SK-N-SH (cell line): ENCODE measurements around the gene EDN1. TPM values are rescaled to one million over a fixed set of nuclear protein-coding genes. Genes with fewer than 3 reads are reported as not detected.

Experiments used
- CTCF ChIA-PET: fragments of 300-600, 350-600 bp; formaldehyde crosslinking; extraction: SDS; loops from one replicate; lab custom pipeline; 2021; lab: Yijun Ruan, JAX
- POLR2A ChIA-PET: fragments of 350-600 bp; sonication (Branson Sonifier 250); formaldehyde crosslinking; extraction: SDS; loops from one replicate; lab custom pipeline; 2020; ENCODE audit warnings: antibody characterized with exemption, inconsistent platforms; lab: Yijun Ruan, JAX
- DNase-seq: peaks from one replicate; pipeline ENCODE4 v3.0.0; 2012
- H2AFZ ChIP-seq: fragments of 200-600 bp; sonication (generic); 2 replicates; pipeline ENCODE4 v1.8.1; 2016; ENCODE audit warnings: antibody characterized with exemption, mild to moderate bottlenecking, low read depth
- H3F3A ChIP-seq: fragments of 200-600 bp; sonication (generic); replicated peaks from 2 replicates; pipeline ENCODE3; 2016; ENCODE audit warnings: antibody characterized with exemption, mild to moderate bottlenecking; ENCODE audit not compliant: insufficient read depth
- H3K27ac ChIP-seq, 2 experiments: fragments of 200-500 bp in 1 of 2; fragments of 200-600 bp in 1 of 2; sonication (Bioruptor generic) in 1 of 2; sonication (generic), shearing (Covaris generic) in 1 of 2; 2 replicates each; pipeline versions ENCODE4 v1.5.1 to v1.6.1; 2014 to 2016; ENCODE audit warnings: low read depth in 2 of 2, inconsistent platforms in 1 of 2, low read length in 1 of 2, mild to moderate bottlenecking in 1 of 2, mixed read lengths in 1 of 2
- H3K27me3 ChIP-seq: fragments of 200-600 bp; sonication (generic), shearing (Covaris generic); 2 replicates; pipeline ENCODE4 v1.6.1; 2016; ENCODE audit warnings: mixed run types; ENCODE audit not compliant: insufficient read depth
- H3K36me3 ChIP-seq, 2 experiments: fragments of 200-500 bp in 1 of 2; fragments of 200-600 bp in 1 of 2; sonication (Bioruptor generic) in 1 of 2; sonication (generic) in 1 of 2; replicated peaks in 1 of 2; 2 replicates each; pipeline versions ENCODE3 to v1.5.1; 2014 to 2016; ENCODE audit warnings: low read length in 1 of 2, mild to moderate bottlenecking in 1 of 2; ENCODE audit not compliant: insufficient read depth in 2 of 2, control insufficient read depth in 1 of 2
- H3K4me1 ChIP-seq, 2 experiments: fragments of 200-500 bp in 1 of 2; fragments of 200-600 bp in 1 of 2; sonication (Bioruptor generic) in 1 of 2; sonication (generic), shearing (Covaris generic) in 1 of 2; 2 replicates each; pipeline versions ENCODE4 v1.5.1 to v1.6.1; 2014 to 2016; ENCODE audit warnings: low read depth in 1 of 2, low read length in 1 of 2, mixed run types in 1 of 2; ENCODE audit not compliant: insufficient read depth in 2 of 2, control insufficient read depth in 1 of 2
- H3K4me2 ChIP-seq: fragments of 200-600 bp; sonication (generic), shearing (Covaris generic); 2 replicates; pipeline ENCODE4 v1.6.1; 2017; ENCODE audit warnings: mixed run types
- H3K4me3 ChIP-seq, 2 experiments: fragments of 200-500 bp in 1 of 2; fragments of 200-600 bp in 1 of 2; sonication (Bioruptor generic) in 1 of 2; sonication (generic), shearing (Covaris generic) in 1 of 2; 2 replicates each; pipeline versions ENCODE4 v1.5.1 to v1.8.1; 2014 to 2016; ENCODE audit warnings: low read depth in 2 of 2, inconsistent platforms in 1 of 2, low read length in 1 of 2, mild to moderate bottlenecking in 1 of 2, mixed read lengths in 1 of 2, moderate library complexity in 1 of 2
- H3K79me2 ChIP-seq: fragments of 200-600 bp; sonication (generic); 2 replicates; pipeline ENCODE4 v1.8.1; 2017; ENCODE audit warnings: mild to moderate bottlenecking; ENCODE audit not compliant: insufficient read depth
- H3K9ac ChIP-seq: fragments of 200-600 bp; sonication (generic); 2 replicates; pipeline ENCODE4 v1.6.1; 2017; ENCODE audit warnings: mixed run types
- H3K9me2 ChIP-seq: fragments of 200-600 bp; sonication (generic); 2 replicates; pipeline ENCODE4 v1.6.1; 2017; ENCODE audit warnings: mixed run types
- H3K9me3 ChIP-seq: fragments of 200-600 bp; sonication (generic); 2 replicates; pipeline ENCODE4 v1.6.1; 2017; ENCODE audit warnings: mixed run types, mild to moderate bottlenecking, moderate library complexity
- H4K20me1 ChIP-seq: fragments of 200-600 bp; sonication (generic); 2 replicates; pipeline ENCODE4 v1.6.1; 2017; ENCODE audit warnings: mild to moderate bottlenecking, mixed run types; ENCODE audit not compliant: insufficient read depth
- ELF1 ChIP-seq: IDR thresholded peaks from 2 replicates; pipeline ENCODE4 v1.4.0; 2012
- GATA2 ChIP-seq: sonication (generic); formaldehyde crosslinking; IDR thresholded peaks from 2 replicates; pipeline ENCODE4 v1.5.0; 2020; ENCODE audit warnings: mild to moderate bottlenecking, missing genetic modification reagents
- JUND ChIP-seq: IDR thresholded peaks from 2 replicates; pipeline ENCODE4 v1.4.0; 2012
- MEF2A ChIP-seq: IDR thresholded peaks from 2 replicates; pipeline ENCODE4 v1.4.0; 2012; ENCODE audit warnings: low read depth, borderline replicate concordance
- MXI1 ChIP-seq: IDR thresholded peaks from 2 replicates; pipeline ENCODE4 v1.6.1; 2012; ENCODE audit warnings: mild to moderate bottlenecking, low read depth, low read length, improper control_type of control experiment
- NFIC ChIP-seq: IDR thresholded peaks from 2 replicates; pipeline ENCODE4 v1.4.0; 2012; ENCODE audit warnings: borderline replicate concordance
- NRF1 ChIP-seq: IDR thresholded peaks from 2 replicates; pipeline ENCODE4 v1.6.1; 2012; ENCODE audit warnings: low read depth, mild to moderate bottlenecking, low read length
- PBX3 ChIP-seq: IDR thresholded peaks from 2 replicates; pipeline ENCODE4; 2012
- RAD21 ChIP-seq: IDR thresholded peaks from 2 replicates; pipeline ENCODE4 v1.6.1; 2012; ENCODE audit warnings: mild to moderate bottlenecking, low read length
- REST ChIP-seq: IDR thresholded peaks from 2 replicates; pipeline ENCODE4 v1.6.1; 2012; ENCODE audit warnings: mild to moderate bottlenecking, low read depth, low read length, moderate library complexity
- RFX5 ChIP-seq: IDR thresholded peaks from 2 replicates; pipeline ENCODE4 v1.6.1; 2012; ENCODE audit warnings: mild to moderate bottlenecking, improper control_type of control experiment, low read length
- RXRA ChIP-seq: IDR thresholded peaks from 2 replicates; pipeline ENCODE4 v1.4.0; 2012; ENCODE audit warnings: low read depth, mild to moderate bottlenecking, borderline replicate concordance
- SMC3 ChIP-seq: IDR thresholded peaks from 2 replicates; pipeline ENCODE4 v1.6.1; 2012; ENCODE audit warnings: low read depth, low read length, improper control_type of control experiment
- TCF12 ChIP-seq: IDR thresholded peaks from 2 replicates; pipeline ENCODE4 v1.4.0; 2012
- TEAD4 ChIP-seq: IDR thresholded peaks from 2 replicates; pipeline ENCODE4 v1.4.0; 2012; ENCODE audit warnings: mild to moderate bottlenecking, borderline replicate concordance; ENCODE audit not compliant: insufficient read depth
- USF1 ChIP-seq: IDR thresholded peaks from 2 replicates; pipeline ENCODE4 v1.4.0; 2012; ENCODE audit warnings: low read depth, borderline replicate concordance
- YY1 ChIP-seq: IDR thresholded peaks from 2 replicates; pipeline ENCODE4 v1.4.0; 2012; ENCODE audit warnings: low read depth, mild to moderate bottlenecking
- ZBTB33 ChIP-seq: IDR thresholded peaks from 2 replicates; pipeline ENCODE4 v1.4.0; 2012; ENCODE audit warnings: low read depth, borderline replicate concordance
- WGBS: methylation state at CpG from one replicate; pipeline ENCODE4 v1.1.6; 2017; ENCODE audit warnings: low lambda C conversion rate; 5-methylcytosine and 5-hydroxymethylcytosine counted together
- polyA plus RNA-seq, 3 experiments: library from polyadenylated mRNA; depleted of rRNA; stranded (reverse); fragments of >200 nt; gene quantifications; 2 replicates each; pipeline ENCODE4 v1.2.3, GENCODE V29; 2012
- TF ChIP-seq, protein P1 (sequence below): fragments of 150-350 bp; IDR thresholded peaks from 2 replicates; pipeline ENCODE4 v1.6.1; 2017; ENCODE audit warnings: antibody characterized with exemption, low read length, low read depth, borderline replicate concordance

EDN1 gene
- polyA plus RNA-seq, 1 of the 3 experiments (the other 2 are of a cell fraction): 1.3 TPM

DNA sequence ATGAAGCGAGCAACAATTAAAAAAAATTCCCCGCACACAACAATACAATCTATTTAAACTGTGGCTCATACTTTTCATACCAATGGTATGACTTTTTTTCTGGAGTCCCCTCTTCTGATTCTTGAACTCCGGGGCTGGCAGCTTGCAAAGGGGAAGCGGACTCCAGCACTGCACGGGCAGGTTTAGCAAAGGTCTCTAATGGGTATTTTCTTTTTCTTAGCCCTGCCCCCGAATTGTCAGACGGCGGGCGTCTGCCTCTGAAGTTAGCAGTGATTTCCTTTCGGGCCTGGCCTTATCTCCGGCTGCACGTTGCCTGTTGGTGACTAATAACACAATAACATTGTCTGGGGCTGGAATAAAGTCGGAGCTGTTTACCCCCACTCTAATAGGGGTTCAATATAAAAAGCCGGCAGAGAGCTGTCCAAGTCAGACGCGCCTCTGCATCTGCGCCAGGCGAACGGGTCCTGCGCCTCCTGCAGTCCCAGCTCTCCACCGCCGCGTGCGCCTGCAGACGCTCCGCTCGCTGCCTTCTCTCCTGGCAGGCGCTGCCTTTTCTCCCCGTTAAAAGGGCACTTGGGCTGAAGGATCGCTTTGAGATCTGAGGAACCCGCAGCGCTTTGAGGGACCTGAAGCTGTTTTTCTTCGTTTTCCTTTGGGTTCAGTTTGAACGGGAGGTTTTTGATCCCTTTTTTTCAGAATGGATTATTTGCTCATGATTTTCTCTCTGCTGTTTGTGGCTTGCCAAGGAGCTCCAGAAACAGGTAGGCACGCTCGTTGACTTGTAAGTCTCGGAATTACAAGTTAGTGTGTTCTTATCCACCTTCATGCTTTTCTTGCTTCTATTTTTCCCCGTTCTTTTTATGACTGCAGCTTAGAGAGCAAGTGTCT, at the start of gene EDN1 (continued):
- TF ChIP-seq REST (no peak), ELF1 (no peak), TEAD4 (0 out of 2 replicates have a peak, but pooled peaks have one; percentile 29), SMC3 (peak; percentile 31; the same call in 1 of the 2 replicates), USF1 (no peak), NFIC (0 out of 2 replicates have a peak, but pooled peaks have one; percentile 11), ZBTB33 (no peak), NRF1 (peak; percentile 53), YY1 (no peak), JUND (peak; percentile 21; the same call in 1 of the 2 replicates), RAD21 (peak; percentile 33; the same call in 1 of the 2 replicates)

DNA sequence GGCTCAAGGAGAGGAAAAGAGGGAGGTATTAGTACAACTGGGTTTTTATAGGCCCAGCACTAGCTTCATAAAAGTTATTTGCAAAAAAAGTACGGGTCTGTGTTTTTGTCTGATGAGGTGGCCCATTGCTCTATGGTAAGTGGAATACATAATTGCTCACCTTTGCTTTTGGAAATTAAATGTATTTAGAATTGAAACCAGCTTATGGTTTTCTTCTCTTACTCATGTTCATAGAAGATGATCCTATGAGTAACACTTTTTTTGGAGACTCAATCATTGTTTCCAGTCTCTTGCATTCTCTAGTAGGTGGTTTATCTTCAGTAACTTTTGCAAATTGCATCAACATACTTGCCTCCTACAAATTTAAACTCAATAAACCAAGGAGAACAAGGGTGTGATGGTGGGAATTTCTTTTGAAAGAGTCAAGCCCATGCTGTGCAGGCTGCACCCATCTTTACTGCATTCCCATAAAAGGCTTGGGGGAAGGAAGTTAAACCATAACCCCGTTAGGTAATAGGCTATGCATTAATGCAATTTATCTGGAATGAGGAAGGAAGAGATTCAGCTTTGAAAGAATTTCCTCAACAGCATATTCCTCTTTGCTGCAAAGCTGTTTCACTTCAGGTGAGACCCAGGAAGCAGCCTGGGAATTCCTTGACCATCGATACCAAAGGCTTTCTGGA, 48.5 kb upstream of the EDN1 start:
- Histone ChIP-seq H3K27me3 (no peaks in the 10 kb centered on the region), H3K79me2 (no peaks in the 10 kb centered on the region), H3F3A (no peaks in the 10 kb centered on the region), H3K4me2 (no peak overlapping the region), H4K20me1 (no peaks in the 10 kb centered on the region), H3K27ac (no peak overlapping the region), H3K9ac (no peak overlapping the region), H3K36me3 (no peaks in the 10 kb centered on the region), H2AFZ (no peak overlapping the region), H3K4me3 (no peak overlapping the region), H3K4me1 (no peaks in the 10 kb centered on the region), H3K9me3 (no peaks in the 10 kb centered on the region), H3K9me2 (no peaks in the 10 kb centered on the region)
- ChIA-PET POLR2A (no interaction called here), CTCF (interaction anchor here (1.0 kb wide), 1 partner anchor 50 kb away, joined by 3 read pairs; no protein-coding TSS in a partner anchor)
- no peak for DNase-seq
- 44% methylated on average over 3 of the region's 3 CpGs for WGBS
- TF ChIP-seq JUND (no peak), USF1 (no peak), PBX3 (no peak), NRF1 (no peak), YY1 (no peak), GATA2 (CRISPR knock-in tag) (no peak), MEF2A (no peak), RFX5 (no peak), RXRA (no peak), MXI1 (no peak), TCF12 (no peak)
- TF ChIP-seq, protein P1, sequence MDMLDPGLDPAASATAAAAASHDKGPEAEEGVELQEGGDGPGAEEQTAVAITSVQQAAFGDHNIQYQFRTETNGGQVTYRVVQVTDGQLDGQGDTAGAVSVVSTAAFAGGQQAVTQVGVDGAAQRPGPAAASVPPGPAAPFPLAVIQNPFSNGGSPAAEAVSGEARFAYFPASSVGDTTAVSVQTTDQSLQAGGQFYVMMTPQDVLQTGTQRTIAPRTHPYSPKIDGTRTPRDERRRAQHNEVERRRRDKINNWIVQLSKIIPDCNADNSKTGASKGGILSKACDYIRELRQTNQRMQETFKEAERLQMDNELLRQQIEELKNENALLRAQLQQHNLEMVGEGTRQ: no peak
